Stimulated activated CD8-positive, alpha-beta memory T cell treated with anti-CD3 and anti-CD28 coated beads, Interleukin-12 subunit alpha, Interleukin-12 subunit beta, amount 100 ng/mL, for 24 hours (primary cell): ENCODE measurements around the gene MARK2.

Experiments used
- DNase-seq: peaks from one replicate; pipeline ENCODE4 v3.0.0-alpha.2; 2020; ENCODE audit errors: extremely low read depth

MARK2 gene

DNA sequence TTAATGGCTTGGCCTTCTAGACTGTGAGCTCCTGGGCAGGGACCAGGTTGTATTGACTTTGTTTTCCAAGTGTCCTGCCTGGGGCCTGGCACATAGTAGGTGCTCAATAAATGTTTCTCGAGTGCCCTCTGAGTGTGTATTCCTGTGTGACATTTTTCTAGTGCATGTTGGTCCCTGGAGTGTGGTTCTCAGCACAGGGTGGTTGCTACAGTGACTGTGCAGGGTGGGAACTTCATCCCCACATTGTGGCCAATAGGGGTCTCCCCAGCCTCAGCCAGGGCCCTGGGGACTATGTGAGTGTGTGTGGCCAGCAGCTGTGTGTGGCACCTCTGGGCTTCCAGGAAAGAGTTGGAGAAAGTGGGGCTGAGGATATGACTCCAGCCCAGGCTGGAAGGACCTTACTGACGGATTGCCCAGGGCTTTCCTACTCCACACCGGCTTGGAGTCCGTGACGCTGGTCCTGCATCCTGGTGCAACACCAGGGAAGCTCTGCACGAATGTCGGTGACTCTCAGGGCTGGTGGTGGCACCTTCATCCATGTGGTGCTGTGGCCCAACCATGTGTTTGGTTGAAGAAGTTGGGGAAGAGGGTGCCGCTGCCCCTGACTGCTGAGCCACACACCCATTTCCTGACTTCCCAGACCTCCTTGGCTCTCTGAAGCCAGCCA lies 9.0 kb upstream of the MARK2 start:
- no peak for DNase-seq

DNA sequence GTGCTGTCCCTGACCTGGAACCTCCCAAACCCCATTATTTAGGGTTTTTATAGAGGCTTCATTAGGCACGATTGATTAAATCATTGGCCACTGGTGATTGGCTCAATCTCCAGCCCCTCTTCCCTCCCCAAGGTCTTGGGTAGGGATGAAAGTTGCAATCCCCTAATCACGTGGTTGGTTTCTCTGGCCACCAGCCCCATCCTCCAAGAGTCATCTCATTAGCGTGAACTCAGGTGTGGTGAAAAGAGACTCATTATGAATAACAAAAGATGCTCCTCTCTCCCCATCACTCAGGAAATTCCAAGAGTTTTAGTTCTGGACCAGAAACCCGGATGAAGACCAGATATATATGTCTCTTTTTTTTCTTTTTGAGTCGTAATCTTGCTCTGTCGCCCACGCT lies 7.6 kb upstream of the MARK2 start:
- no peak for DNase-seq

DNA sequence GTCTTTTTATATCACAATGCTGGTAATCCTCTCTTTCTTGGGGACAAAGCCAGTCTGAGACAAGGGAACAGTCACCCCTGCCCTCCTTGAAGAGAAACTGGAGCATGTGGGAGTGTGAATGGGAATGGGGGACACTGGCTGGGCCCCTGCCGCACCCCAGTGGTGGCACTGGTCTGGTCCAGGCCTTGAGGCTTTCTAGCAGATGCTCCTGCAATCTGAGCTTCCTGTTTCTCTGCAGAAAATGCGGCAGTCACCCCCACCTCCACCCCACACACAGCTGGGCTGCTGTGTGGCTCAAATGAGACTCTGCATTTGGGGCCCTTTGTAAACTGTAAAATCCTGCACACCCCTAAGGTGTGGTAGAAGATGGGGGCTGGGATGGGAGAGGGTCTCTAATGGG lies 6.6 kb upstream of the MARK2 start:
- no peak for DNase-seq

DNA sequence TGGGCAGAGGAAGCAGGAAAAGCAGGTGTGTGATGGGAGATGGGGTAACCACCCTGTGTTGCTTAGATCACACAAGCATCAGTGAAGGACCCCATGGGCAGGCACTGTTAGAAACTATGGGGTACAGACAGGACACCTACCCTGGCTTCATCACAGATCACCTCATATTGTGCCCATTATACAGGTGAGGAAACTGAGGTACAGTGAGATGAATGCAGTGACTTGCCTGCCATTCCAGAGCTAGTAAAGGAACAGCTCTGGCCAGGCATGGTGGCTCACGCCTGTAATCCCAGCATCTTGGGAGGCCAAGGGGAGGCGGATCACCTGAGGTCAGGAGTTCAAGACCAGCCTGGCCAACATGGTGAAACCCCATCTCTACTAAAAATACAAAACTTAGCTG lies 5.9 kb upstream of the MARK2 start:
- DNase-seq = no peak

DNA sequence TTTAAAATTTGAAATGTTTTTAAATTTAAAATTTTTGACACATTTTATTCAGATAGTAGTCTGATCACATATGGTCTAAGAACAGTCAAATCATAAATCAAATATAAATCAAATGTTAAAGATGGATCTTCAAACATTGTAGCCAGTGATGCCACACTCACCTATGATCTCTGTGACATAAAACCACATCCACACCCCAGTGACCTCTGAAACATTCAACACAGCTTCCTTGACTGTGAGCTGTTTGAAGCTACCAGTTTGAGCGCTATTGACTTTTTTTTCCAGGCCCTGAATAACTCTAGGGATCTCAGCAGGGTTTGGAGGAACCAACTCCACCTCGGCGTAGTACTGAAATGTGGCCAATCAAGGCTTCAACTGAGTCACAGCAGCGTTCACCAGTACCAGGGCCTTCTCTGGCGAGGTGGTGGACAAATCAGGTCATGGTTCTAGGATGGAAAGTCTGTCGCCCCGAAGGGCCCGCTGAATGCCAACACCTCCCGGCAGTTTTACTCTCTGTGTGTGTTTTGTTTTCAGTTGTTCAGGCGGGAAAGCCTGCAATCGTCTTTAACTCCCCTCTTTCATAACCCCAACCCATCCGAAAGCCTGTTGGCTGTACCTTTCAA lies 4.3 kb upstream of the MARK2 start:
- DNase-seq = no peak

DNA sequence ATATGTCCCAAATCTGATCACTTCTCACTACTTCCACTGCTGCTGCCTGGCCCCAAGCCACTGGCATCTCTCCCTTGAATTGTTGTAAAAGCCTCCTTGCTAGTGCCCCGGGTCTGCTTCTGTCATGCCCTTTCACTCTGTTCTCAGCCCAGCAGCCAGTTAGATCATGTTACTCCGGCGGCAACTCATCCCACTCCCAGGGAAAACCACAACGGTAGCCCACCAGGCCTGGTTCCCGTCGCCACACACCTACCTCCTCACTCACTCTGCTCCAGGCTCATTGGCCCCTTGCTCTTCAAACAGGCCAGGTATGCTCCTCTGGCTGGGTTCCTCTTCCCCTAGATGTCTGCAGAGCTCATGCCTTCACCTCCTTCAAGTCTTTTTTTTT lies 3.8 kb upstream of the MARK2 start:
- no peak for DNase-seq

DNA sequence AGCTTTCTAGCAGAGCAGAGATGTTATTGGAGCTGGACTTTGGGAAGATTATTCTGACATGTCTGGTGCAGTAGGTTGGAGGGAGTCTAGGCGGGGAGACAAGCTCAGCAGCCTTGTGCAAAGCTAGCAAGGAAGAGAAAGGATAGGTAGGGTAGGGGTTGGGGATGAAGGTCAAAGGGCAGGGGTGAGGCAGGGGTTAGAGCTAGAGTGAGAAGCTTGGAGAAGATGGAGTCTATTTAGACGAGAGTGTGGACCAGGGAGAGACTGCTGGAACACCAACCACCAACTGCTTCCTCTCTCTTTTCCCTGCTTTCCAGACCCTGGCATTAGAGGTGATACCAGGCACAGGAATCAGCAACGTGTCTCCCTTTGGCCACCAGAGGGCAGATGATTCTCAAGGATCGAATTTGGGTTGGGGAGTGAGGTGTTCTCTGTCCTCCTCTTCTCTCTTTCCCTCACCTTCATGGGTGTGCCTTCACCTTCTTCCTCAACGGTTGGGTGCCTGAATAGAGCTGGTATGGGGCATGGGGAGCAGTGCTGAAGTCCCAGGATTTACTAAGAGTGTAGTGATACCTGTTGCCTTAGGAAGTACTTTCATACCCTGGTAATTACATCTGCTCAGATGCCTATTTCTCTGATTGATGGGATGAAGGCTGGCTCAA lies 1.8 kb upstream of the MARK2 start:
- DNase-seq = peak; percentile 43

DNA sequence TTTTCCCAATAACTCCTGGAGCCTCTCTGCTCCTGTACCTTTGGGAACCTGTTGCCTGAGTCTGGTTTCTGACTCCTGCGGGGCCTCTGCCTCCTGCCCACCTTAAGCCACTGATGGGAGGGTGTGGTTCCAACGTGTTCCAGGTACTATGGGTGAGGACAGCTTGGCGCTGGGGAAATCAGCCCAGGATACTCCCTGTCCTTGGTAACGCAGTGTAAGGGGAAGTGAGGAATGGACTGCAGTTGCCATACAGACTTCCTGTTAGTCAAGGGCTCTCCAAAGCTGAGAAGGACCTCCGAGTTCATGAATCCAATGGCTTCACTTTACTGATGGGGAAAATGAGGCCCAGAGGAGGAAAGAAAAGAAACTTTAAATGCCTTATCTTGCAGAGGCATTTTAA lies 1.2 kb upstream of the MARK2 start:
- DNase-seq = no peak

DNA sequence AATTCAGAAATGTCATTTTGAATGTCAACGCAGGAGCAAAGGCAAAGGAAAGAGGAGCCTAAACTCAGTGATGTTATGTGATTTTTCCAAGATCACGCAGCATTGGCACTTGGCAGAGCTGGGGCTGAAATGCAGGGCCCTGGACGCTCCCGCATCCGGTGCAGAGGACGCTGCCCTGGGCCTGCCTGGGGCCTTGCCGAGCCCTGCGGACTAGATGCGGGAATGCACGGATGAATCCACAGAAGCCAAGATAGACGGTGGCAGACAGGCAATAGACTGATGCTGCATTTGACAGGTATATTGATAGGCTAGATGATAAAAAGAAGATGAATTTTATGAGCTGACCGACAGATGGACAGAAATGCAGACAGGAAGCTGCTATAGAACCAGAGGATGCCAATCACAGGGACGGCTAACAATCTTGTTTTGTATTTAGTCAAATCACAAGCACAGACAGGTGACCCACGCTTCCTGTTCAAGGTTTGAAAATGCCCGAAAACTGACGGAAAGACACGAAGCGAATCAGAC lies 696 bp upstream of the MARK2 start:
- DNase-seq = no peak

DNA sequence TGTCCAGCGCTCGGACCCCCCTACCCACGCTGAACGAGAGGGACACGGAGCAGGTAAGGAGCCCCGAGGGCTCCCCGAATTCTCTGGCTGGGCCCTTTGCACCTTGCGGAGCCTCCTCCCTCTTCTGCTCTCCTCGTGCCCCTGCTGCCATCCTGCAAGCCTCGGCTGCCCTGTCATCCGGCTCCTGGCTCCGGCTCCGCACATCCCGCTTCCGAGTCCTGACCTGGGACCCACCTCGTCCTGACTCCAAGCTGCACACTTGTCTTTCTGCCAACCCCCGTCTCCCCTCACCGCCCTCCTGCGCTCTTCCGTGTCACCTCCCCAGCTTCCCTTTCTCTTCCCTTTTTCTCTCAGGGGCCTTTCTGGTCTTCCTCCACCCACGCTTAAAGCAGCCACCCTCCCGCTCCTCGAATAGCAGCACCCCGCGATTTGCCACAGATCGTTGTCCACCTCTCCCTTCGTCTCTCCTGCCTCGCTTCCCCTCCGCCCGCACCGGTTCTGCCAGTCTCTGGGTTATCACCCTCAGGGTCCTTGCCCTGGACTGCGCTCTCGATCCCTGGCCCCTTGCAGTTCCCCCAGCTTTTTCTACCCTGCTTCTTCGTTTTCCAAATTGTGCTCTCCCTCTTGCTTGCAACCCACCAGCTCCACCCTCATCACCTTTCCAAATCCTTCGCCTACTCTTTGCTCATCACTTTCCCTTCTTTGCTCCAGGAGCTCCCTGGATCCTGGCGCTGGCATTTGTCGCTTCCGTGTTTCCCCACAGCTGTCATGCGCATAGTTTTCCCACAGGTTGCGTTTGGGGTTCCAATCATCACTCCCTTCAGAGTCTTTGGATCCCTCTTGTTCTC lies 822 bp downstream of the MARK2 start:
- DNase-seq = no peak

DNA sequence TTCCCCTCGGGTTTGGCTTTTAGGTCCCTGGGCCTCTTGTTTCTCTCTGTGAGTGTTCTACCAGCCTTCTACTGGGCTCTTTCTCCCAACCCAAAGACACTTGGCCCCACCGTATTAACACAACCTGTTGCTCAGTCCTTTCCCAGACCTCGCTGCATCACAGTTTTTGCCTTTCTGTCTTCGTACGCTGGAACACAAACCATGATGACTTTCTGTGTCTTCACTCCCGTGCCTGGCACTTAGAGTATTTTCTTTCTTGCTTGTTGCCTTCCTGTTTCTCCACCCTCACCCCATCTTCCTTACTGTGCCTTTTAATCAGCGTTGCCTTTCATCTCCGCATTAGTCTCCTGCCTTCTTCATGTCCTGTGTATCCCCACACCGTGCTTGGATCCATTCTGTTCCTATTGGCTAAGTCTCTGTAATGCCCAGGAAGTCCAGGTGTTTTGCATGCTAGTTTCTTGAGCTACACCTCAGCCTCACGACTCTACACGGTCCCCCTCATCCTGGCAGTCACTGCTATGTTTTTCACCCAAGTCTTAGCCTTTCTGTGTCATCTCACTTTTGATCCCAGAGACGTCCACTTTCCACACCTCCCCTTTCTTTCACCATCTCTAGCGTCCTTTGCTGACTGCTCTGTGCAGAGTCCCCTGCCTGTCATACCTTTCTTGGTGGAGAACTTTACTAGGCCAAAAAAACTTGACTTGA lies 1.6 kb downstream of the MARK2 start:
- no peak for DNase-seq

DNA sequence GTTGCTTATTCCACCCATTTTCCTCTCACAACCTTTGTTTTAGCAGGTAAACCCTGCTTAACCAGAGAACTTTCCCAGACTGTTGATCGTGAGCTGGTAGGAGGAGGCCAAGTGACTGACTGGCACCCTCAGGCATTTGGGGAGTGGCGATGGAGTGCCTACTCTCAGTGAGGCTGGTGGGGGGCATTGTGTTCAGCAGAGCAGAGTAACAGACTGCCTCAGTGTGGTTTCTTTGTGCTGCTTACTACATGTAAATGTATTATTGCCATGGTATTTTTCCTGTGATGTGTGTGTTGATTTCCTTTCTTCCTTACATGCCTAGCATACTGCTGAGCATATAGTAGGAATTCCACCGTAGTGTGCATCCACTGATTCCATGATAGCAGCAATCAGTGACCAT lies 2.6 kb downstream of the MARK2 start:
- DNase-seq = no peak

DNA sequence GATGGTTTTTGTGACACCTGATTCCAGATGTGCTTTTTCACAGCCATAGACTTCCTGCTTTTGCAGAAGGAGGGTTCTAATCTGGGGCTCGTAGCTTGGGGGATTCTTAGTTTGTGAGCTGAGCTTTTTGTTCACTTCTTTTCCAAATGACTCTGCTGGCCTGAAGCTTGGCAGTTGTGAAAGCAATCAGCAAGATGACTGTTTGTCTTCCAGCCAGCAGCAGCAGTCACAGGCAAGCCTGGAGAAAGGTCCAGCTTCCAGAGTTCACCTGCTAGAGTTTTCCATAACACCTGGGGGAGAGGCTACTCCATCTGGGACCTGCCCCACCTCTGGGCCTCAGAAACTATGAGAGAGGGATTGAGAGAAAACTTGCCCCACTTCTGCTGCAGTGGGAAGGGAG lies 4.1 kb downstream of the MARK2 start:
- no peak for DNase-seq

DNA sequence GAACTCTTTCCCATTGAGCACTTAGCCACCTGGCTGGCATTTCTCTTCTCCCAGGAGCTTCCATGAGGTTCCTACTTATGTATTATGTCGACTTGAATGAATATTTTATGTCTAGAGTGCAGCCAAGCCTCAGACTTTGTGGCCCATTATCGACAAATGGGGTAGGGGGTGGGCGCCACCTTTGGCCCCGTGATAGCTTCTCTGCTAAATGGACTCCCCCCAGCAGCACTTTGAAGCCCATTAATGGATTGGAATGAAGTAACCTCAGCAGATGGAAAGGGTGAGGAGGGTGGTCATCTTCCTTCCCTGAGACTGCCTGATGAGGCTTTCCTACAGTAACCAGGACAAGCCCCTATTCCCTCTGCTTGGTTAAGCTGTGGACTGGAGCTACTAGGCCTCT lies 5.9 kb downstream of the MARK2 start:
- DNase-seq = no peak

DNA sequence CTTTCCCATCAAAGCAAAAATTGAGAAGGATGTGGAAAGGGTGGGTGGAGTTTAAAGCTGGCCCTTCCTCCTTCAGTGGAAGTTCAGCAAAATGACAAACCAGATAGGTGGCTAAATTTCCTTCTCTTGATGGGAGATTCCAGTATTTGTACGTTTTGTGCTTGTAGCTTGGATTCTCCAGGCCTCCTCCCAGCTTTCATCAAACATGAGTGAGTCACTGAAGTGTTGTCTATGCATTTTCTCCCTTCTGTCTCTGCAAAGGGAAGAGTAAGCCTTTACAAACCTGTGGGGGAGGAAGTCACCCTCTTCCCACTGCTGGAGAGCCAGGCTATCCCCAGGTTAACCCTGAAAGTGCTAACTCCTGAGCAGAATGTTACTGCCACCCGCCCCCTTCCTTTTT lies 6.4 kb downstream of the MARK2 start:
- no peak for DNase-seq

DNA sequence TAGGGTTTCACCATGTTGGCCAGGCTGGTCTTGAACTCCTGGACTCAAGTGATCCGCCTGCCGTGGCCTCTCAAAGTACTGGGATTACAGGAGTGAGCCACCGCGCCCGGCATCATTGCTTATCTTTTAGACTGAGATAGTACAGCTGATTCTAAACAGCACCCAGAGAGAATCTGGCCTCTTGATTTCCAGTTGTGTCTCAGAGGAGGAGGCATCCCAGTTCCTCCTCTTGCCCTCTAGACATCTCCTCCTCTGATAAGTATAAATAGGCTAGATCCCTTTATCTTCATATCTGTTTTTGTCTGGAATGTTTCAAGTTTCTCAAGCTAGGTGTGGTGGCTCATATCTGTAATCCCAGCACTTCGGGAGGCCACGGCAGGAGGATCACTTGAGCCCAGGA lies 7.0 kb downstream of the MARK2 start:
- no peak for DNase-seq

DNA sequence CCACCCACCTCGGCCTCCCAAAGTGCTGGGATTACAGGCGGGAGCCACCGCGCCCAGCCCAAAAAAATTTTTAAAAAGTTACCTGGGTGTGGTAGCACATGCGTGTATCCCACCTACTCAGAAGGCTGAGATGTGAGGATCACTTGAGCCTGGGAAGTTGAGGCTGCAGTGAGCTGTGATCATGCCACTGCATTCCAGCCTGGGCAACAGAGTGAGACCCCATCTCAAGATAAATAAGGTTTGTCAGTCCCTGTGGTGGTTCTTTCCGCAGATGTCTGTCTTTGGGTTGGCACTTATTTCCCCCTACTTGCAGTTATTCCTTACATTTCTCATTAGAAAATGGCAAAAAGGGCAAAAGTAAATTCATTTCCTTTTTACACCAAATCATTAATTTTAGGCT lies 8.0 kb downstream of the MARK2 start:
- DNase-seq = no peak

DNA sequence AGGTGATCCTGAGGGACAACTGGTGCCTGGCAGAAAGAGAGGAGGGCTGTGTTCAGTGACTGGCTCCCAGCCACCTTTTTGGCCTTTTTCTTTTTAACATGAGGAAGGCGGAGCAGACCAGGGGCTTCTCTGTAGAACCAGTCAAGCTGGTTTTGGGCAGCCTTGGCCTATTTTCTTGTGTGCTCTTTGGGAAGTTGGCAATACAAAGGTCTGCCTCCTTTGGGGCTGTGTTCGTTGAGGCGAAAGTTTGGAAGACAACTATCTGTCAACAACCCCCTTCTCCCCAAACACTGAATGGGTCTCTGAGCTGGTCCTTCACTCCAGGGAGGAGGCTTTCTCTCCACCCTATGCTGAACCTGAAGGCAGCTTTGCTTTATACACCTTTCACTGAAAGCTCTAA lies 8.5 kb downstream of the MARK2 start:
- DNase-seq = no peak

DNA sequence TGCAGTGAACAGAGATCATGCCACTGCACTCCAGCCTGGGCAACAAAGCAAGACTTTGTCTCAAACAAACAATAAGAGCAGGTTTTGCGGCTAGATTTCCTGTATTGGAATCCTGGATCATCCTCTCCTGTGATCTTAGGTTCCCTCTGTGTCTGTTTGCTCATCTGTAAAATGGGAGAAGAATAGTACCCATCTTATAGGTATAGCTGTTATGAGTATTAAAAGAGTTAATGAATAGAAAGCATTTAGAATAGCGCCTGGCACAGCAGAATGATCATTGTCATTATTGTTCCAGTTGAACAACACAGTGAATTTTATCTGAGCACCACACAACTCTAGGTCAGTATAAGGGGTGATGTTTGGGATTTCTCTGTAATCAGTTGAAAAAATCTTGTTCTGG lies 10.8 kb downstream of the MARK2 start:
- no peak for DNase-seq

DNA sequence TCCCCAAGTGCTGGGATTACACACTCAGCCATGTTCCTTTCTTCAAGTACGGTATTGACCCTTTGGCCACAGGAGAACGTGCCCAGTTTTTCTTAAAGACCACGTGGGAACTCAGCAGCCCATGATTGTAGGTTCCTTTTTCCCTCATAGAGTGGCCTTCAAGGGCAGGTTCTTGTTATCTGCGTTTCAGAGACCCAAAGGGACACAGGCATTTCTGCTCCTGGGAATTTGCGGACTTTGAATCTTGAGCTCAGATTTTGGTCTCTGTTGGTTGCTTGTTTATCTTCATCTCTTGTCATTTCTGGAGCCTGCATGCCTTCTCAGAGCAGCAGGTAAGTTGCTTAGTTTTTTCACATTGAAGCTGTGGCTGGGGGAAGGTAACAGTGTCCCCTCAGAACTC lies 12.0 kb downstream of the MARK2 start:
- DNase-seq = no peak

DNA sequence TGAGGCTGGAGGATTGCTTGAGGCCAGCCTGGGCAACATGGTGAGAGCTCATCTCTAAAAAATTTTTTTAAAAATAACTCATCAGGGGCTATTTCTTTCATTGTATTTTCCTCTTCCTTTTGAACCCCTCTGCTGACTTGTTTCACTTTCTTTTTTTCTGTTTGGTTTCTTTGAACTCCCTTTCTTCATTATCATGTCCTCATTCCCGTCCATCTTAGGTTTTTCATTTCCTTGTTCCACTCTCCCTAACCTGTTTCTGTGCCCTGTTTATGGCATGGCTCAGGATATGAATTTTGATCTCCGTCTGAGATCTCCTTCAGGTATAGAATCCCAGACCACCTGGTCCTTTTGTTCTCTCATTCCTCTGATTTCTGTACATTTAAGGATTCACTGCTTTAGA lies 12.5 kb downstream of the MARK2 start:
- no peak for DNase-seq

DNA sequence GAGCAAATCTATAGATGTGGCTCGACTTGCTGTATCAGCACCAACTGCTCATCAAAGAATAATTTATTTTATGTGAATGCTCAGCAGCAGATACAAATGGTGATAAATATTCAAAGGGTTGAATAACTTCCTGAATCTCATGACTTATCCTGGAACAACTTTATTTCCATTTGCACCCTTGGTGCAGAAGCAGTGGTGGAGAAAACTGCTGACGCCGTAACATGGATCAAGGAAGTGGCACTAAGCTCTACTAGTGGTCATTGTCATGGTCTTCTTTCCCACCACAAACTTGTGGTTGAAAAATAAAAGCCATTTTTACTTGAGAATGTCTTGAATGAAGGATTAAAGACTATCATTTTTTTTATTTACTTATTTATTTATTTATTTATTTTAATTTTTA lies 14.6 kb downstream of the MARK2 start:
- DNase-seq = no peak
